ENCODE data around the gene LYG1. TPM values are rescaled to one million over a fixed set of nuclear protein-coding genes. Genes with fewer than 3 reads are reported as not detected.
"Not testable (repeated sequence)": the region's sequence is repeated elsewhere in the genome, so short reads cannot be mapped to it uniquely, and the experiment has no call there.

Gene LYG1
- total and polyA plus RNA-seq, 2 of the 8 experiments (the other 6 are each of a cell fraction or from before 2014, with no cell fraction given): 0.68 to 0.86 TPM

DNA sequence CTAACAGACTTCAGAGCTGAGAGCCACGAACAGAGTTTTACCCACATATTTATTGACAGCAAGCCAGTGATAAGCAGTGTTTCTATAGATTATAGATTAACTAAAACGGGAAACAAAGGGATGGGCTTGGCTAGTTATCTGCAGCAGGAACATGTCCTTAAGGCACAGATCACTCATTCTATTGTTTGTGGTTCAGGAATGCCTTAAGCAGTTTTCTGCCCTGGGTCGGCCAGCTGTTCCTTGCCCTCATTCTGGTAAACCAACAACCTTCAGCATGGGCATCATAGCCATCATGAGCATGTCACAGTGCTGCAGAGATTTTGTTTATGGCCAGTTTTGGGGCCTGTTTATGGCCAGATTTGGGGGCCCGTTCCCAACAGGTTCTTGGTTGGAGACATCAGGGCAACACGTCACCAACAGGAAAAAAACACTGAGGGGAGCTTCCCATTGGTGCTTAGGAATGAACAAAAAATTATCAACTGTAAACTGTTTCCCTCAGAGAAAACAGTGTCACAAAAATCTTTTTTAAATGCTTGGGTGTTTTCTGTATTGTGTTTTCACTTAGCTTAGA lies 22.7 kb downstream of the LYG1 start:
- H3K27ac ChIP-seq (ENCODE audit: low read depth, low read length); DNase-seq (ENCODE audit: low read depth in 1 of 2, low spot score in 2 of 2); H3K36me3 ChIP-seq (ENCODE audit: control insufficient read depth in 2 of 4, insufficient read depth in 4 of 4, low read length in 3 of 4); H3K56ac ChIP-seq (replicated peaks; ENCODE audit: insufficient read length, low read depth, low read length); H2BK15ac ChIP-seq (ENCODE audit: low read length); H3K9me3 ChIP-seq (ENCODE audit: insufficient read depth in 2 of 2, low read depth in 1 of 2, low read length in 1 of 2); H2BK120ac ChIP-seq (replicated peaks; ENCODE audit: low read depth, low read length); H3K23ac ChIP-seq (ENCODE audit: insufficient read length); H3K23me2 ChIP-seq (ENCODE audit: low read depth, low read length); H3K79me1 ChIP-seq (ENCODE audit: low read depth, low read length); H3K4me2 ChIP-seq (ENCODE audit: insufficient read depth in 1 of 2, low read depth in 2 of 2, low read length in 2 of 2); H2BK5ac ChIP-seq (ENCODE audit: low read depth, low read length); H3K4me3 ChIP-seq (ENCODE audit: extremely low read depth in 1 of 4, insufficient read depth in 2 of 4, low read depth in 3 of 4, low read length in 4 of 4); H2BK20ac ChIP-seq (ENCODE audit: low read length); POLR2A ChIA-PET (ENCODE audit: partially characterized antibody); H3K4me1 ChIP-seq (replicated peaks in 1 of 4; ENCODE audit: control insufficient read depth in 3 of 4, insufficient read depth in 4 of 4, low read length in 3 of 4); H4K5ac ChIP-seq (ENCODE audit: insufficient read length, low read depth, low read length); CTCF ChIA-PET (ENCODE audit: partially characterized antibody); H3K18ac ChIP-seq (ENCODE audit: extremely low read depth, low read length); H3K79me2 ChIP-seq (ENCODE audit: control insufficient read depth in 1 of 2, insufficient read depth in 2 of 2, low read length in 2 of 2); H4K8ac ChIP-seq (ENCODE audit: extremely low read depth, insufficient read depth, low read length); H3K4ac ChIP-seq (replicated peaks; ENCODE audit: insufficient read length, low read depth, low read length); H3K9ac ChIP-seq (replicated peaks in 1 of 4; ENCODE audit: extremely low read depth in 1 of 4, low read depth in 3 of 4, low read length in 3 of 4); H2AK5ac ChIP-seq (ENCODE audit: low read depth, low read length); H3K27me3 ChIP-seq (replicated peaks in 1 of 4; ENCODE audit: control insufficient read depth in 3 of 4, extremely low read depth in 1 of 4, insufficient read depth in 3 of 4, low read length in 3 of 4); H4K20me1 ChIP-seq (replicated peaks in 1 of 2; ENCODE audit: control insufficient read depth in 1 of 2, insufficient read depth in 2 of 2, low read length in 2 of 2); FAIRE-seq; H2AFZ ChIP-seq (ENCODE audit: low read length); H3K14ac ChIP-seq (ENCODE audit: insufficient read length); H4K91ac ChIP-seq (replicated peaks; ENCODE audit: insufficient read length, low read length); H2BK12ac ChIP-seq (ENCODE audit: low read depth, low read length): not testable (repeated sequence)
- 93% methylated on average over 5 of the region's 5 CpGs; no CpG with 5 or more reads in 1 of the 2 experiments for WGBS, 2 experiments (ENCODE audit: extremely low coverage in 1 of 2, insufficient coverage in 1 of 2, insufficient read length in 1 of 2, insufficient replicate concordance in 2 of 2, low coverage in 1 of 2, low lambda C conversion rate in 2 of 2, missing lambda C conversion rate in 1 of 2)

Data from H1 (cell line).